Measurements from ENCODE around the gene ZNF462. TPM values are rescaled to one million over a fixed set of nuclear protein-coding genes. Genes with fewer than 3 reads are reported as not detected.
"Not testable (repeated sequence)": the region's sequence is repeated elsewhere in the genome, so short reads cannot be mapped to it uniquely, and the experiment has no call there.

Gene ZNF462
- total RNA-seq, 1 donor from 2014 or later = 38.8 TPM

GRCh38 chr9:106976772-106977171 is 113.8 kb downstream of the ZNF462 start:
- DNase-seq (ENCODE audit: low spot score) = no peak
- intact Hi-C loops (cut with DNase I) = no loop called here

DNA sequence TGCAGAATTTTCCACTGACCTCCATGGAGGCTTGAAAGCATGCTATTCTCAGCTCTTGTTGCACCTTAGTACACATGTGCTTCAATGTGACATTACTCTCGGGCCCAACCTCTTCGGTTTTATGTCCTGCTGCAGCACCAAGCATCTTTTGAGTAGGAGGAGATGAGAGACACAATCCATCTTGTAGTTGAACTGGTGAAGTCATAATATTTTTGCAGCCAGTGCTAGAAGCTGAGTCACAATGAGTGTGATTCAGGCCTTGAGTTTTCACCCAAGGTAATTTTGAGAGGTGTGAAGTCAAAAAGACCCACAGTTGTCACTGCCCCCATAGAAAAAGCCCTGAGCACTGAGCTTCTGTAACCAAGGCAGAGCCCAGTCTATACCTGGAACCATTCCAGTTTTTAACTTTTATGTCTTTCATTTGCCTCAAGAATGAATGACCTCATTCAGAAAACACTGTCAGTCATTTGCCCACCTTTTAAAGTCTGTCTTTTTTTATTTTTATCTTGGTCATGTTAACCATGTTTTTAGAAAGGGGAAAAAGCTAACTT is 117.7 kb downstream of the ZNF462 start:
- intact Hi-C loops (cut with DNase I) = no loop called here

GRCh38 chr9:106981396-106982287 is 118.7 kb downstream of the ZNF462 start:
- intact Hi-C loops (cut with DNase I) = no loop called here
- no peak for DNase-seq (ENCODE audit: low spot score)

More for the DNA sequence above, 117.7 kb downstream of the ZNF462 start:
- DNase-seq (ENCODE audit: low spot score) = no peak

DNA sequence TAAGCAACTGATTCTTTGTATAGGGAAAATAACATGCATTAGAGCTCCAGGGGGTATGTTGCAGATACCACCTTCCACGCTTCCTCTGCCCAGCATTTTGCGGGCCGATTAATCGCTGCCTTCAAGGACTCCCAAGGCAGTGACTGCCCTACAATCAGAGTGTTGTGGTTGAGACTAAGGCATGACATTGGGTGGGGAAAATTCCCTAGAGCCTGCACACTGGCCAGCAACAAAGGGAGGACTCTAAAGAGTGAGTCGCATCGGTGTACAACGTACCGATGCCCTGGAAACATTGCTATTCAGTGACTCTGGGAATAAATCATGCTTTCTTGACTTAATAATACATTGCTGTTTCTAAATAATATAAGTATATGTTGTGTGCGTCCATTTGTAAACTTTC is 119.7 kb downstream of the ZNF462 start:
- no peak for DNase-seq (ENCODE audit: low spot score)
- intact Hi-C loops (cut with DNase I) = no loop called here

DNA sequence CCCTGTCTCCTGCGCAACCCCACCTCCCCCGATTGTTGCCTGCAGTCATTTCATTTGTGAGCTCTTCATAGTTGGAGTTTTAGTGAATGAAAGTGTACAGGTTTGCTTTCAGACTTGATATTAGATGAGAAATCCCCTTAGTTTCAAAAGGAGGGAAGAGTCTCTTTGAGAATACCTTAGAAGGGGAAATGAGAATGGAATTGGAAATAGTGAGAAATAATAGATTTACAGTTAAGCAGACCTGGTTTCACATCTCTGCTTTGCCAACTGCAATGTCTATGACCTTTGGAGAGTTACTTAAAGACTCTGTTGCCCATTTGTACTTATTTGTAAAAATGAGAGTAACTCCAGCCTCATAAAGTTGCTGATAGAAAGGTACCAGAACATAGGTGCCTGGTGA is 120.4 kb downstream of the ZNF462 start:
- DNase-seq (ENCODE audit: low spot score) = no peak
- intact Hi-C loops (cut with DNase I) = no loop called here

GRCh38 chr9:106989904-106990303 is 126.9 kb downstream of the ZNF462 start:
- DNase-seq (ENCODE audit: low spot score); intact Hi-C loops (cut with DNase I): not testable (repeated sequence)

- intact Hi-C loops (cut with DNase I) = no loop called here
- DNase-seq (ENCODE audit: low spot score) = no peak
These were observed 129.2 kb downstream of the ZNF462 start for GRCh38 chr9:106992186-106992585.

- DNase-seq (ENCODE audit: low spot score) = no peak
- intact Hi-C loops (cut with DNase I) = no loop called here
These were observed 130.6 kb downstream of the ZNF462 start for GRCh38 chr9:106993603-106994002.

GRCh38 chr9:106994463-106994862 is 131.5 kb downstream of the ZNF462 start:
- intact Hi-C loops (cut with DNase I) = no loop called here
- DNase-seq (ENCODE audit: low spot score) = no peak

GRCh38 chr9:107000218-107000617 is 137.3 kb downstream of the ZNF462 start:
- intact Hi-C loops (cut with DNase I) = no loop called here
- no peak for DNase-seq (ENCODE audit: low spot score)

GRCh38 chr9:107005201-107005600 is 142.2 kb downstream of the ZNF462 start:
- intact Hi-C loops (cut with DNase I) = no loop called here

GRCh38 chr9:107007402-107007801 is 144.4 kb downstream of the ZNF462 start:
- intact Hi-C loops (cut with DNase I) = no loop called here
- no peak for DNase-seq (ENCODE audit: low spot score)

More at GRCh38 chr9:107005201-107005600, 142.2 kb downstream of the ZNF462 start:
- DNase-seq (ENCODE audit: low spot score) = no peak

- intact Hi-C loops (cut with DNase I) = no loop called here
- no peak for DNase-seq (ENCODE audit: low spot score)
These were observed 145.0 kb downstream of the ZNF462 start for GRCh38 chr9:107008011-107008410.

DNA sequence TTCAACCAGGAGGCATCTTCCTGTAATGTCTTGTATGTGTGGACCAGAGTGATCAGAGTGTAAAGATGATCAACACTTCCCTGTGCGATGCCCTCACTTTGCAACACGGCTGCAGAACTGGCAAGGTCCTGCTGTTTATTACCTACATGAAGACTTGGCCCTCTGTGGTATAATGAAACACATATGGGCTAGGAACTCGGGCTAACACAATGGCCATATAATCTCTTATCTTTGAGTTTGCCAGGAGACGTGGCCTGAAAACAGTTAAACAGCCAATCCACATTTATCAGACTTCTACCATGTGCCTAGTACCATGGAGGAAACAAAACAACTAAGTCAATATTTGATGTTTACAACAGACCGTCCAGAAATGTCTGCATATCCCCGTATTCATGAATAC is 145.5 kb downstream of the ZNF462 start:
- no peak for DNase-seq (ENCODE audit: low spot score)
- intact Hi-C loops (cut with DNase I) = no loop called here

- DNase-seq (ENCODE audit: low spot score) = no peak
These were observed 153.4 kb downstream of the ZNF462 start for GRCh38 chr9:107016383-107016782.

GRCh38 chr9:107018861-107019545 is 156.0 kb downstream of the ZNF462 start:
- intact Hi-C loops (cut with DNase I) = no loop called here
- DNase-seq (ENCODE audit: low spot score) = no peak

More at GRCh38 chr9:107016383-107016782, 153.4 kb downstream of the ZNF462 start:
- intact Hi-C loops (cut with DNase I) = no loop called here

- intact Hi-C loops (cut with DNase I) = no loop called here
- no peak for DNase-seq (ENCODE audit: low spot score)
These were observed 157.1 kb downstream of the ZNF462 start for GRCh38 chr9:107020040-107020530.

- no peak for DNase-seq (ENCODE audit: low spot score)
- intact Hi-C loops (cut with DNase I) = no loop called here
These were observed 161.2 kb downstream of the ZNF462 start for GRCh38 chr9:107024193-107024592.

DNA sequence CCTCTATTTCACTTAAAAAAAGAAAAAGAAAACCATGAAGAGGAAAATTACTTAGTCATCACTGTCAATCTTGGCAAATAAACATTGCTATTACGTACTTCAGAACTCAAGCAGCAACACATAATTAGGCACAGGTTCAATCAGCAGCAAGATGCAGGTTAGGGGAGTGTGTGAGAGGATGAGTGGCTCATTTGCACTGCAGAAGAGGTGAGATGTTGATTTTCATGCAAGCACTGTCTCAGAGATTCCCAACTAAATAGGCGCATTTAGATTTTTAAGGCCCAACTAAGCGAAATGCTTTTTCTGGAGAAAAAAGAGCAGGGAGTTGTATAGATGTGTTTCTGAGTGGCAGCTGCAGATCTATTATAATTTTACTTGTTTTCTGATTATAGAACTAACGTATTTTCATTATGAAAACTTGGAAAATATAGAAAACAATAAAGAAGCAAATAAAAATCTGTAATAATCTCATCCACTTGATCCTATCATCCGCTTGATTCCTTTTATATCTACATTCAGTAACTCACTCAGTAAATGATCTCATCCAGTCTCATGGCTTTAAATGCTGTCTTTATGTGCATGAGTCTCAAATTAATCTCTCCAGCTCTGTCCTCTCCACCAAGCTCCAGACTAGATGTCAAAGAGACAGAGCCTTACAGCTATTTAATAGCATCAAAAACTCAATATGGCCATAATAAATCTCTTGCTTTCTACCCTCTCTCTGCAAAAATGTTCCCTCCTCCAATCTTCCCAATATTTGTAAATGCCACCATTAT is 162.5 kb downstream of the ZNF462 start:
- DNase-seq (ENCODE audit: low spot score) = no peak
- intact Hi-C loops (cut with DNase I) = no loop called here

DNA sequence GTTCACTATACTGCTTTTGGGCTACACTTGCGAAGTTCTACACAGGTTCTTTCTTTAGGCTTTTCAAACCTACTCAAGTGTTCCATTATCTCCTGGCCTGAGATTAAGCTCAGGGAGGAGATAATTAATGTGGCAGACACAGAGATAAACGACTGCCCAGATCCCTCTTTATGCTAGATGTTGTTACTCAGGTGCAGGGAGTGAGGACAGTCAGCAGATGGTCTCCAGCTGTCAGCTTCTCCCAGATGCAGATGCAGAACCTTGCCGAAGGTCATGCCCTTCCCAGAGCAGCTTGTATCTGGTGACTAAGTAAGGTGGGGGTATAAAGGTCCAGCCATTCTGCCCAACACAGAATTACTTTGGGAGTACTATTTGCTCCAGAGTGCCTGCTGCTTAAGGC is 166.2 kb downstream of the ZNF462 start:
- no peak for DNase-seq (ENCODE audit: low spot score)
- intact Hi-C loops (cut with DNase I) = no loop called here
